ENCODE results near the gene CEND1. TPM values are rescaled to one million over a fixed set of nuclear protein-coding genes. Genes with fewer than 3 reads are reported as not detected.

CEND1 gene
- total RNA-seq, 1 experiment from 2014 or later = not detected

DNA sequence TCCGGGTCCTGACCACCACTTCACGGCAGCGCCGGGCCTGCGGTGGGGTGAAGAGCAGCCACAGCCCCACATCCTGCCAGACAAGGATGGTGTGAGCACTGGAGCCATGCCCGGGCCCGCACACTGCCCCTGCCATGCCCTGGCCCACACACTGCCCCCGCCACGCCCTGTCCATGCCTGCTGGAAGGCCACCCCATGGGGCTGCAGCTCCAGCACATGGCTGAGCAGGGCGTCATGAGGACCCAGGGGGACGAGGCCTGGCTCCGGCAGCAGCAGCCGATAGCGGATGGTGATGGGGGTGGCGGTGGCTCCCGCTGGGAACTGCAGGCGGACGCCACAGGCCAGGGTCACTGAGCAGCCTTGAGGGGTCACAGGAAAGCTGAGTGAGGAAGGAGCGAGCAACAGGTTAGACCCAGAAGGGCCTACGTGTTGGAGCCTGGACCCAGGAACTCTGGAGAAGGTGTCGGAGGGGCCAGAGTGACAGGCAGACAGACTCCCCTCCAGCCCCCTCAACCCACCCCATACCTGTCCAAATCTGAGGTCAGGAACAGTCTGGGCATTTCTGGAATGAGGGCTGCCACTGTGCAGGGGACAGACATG, 12.2 kb upstream of the CEND1 start:
- Histone ChIP-seq H3K9me2 (ENCODE audit: insufficient read depth) (no peaks in the 10 kb centered on the region), H3F3A (ENCODE audit: insufficient read depth, low read depth) (no peaks in the 10 kb centered on the region), H3K9me3 (ENCODE audit: insufficient read depth, low read depth) (no peaks in the 10 kb centered on the region), H3K4me2 (no peak overlapping the region), H3K36me3 (ENCODE audit: low read depth) (no peaks in the 10 kb centered on the region), H3K27ac (no peak overlapping the region), H3K27me3 (ENCODE audit: insufficient read depth, low read depth) (no peaks in the 10 kb centered on the region), H3K4me1 (replicated peaks; ENCODE audit: insufficient read depth) (peaks cover under 1% of the 10 kb centered on the region; the same call in 1 of the 2 replicates), H3K4me3 (no peak overlapping the region), H4K20me1 (ENCODE audit: insufficient read depth) (no peaks in the 10 kb centered on the region), H3K79me2 (ENCODE audit: low read depth) (no peaks in the 10 kb centered on the region), H2AFZ (no peak overlapping the region)
- no TSS peak for BruUV-seq (replicated peaks)
- intact Hi-C loops (cut with micrococcal nuclease; ENCODE audit: unreplicated experiment) = no loop called here
- ChIA-PET POLR2A (ENCODE audit: unreplicated experiment) (no interaction called here), CTCF (no interaction called here)
- DNase-seq = no peak
- TF ChIP-seq, protein P1, sequence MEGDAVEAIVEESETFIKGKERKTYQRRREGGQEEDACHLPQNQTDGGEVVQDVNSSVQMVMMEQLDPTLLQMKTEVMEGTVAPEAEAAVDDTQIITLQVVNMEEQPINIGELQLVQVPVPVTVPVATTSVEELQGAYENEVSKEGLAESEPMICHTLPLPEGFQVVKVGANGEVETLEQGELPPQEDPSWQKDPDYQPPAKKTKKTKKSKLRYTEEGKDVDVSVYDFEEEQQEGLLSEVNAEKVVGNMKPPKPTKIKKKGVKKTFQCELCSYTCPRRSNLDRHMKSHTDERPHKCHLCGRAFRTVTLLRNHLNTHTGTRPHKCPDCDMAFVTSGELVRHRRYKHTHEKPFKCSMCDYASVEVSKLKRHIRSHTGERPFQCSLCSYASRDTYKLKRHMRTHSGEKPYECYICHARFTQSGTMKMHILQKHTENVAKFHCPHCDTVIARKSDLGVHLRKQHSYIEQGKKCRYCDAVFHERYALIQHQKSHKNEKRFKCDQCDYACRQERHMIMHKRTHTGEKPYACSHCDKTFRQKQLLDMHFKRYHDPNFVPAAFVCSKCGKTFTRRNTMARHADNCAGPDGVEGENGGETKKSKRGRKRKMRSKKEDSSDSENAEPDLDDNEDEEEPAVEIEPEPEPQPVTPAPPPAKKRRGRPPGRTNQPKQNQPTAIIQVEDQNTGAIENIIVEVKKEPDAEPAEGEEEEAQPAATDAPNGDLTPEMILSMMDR (conservative IDR thresholded peaks at IDR 0.05) = no peak
- no peak for TF ChIP-seq EZH2 (IDR thresholded peaks at IDR 0.05; ENCODE audit: low read depth)

DNA sequence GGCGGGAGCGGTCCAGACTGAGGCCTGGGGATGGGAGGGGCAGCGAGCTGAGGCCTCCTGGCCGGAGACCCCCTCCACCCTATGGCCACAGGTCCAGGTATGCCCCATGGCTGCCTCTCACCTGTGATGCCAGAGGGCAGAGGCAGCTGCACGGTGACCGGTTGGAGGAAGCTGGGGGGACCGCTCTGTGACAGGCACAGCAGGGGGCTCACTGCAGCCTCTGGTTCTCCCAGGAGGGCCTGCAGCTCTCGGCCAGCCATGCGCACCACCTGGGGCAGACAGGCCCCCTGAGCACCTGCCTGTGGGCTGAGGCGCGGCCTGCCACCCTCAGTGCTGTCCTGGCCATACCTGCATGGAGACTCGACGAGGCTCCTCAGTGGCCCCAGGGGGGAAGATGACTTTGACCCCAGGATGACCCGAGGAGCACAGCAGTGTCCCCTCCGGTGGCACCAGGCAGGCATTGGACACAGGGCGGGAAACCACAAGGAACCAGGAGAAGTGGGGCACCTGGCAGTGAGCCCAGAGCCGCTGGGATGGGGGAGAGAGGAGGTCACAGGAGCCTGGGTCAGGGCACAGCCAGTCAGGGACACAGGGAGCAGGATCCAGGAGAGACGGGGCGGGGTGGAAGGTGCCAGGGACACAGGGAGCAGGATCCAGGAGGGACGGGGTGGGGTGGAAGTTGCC, 11.3 kb upstream of the CEND1 start:
- no peak overlapping the region for H3K4me3 ChIP-seq
- no peaks in the 10 kb centered on the region for H3K36me3 ChIP-seq (ENCODE audit: low read depth)
- H4K20me1 ChIP-seq (ENCODE audit: insufficient read depth) = no peaks in the 10 kb centered on the region
- H3K9me2 ChIP-seq (ENCODE audit: insufficient read depth) = no peaks in the 10 kb centered on the region
- no peaks in the 10 kb centered on the region for H3K79me2 ChIP-seq (ENCODE audit: low read depth)
- no peaks in the 10 kb centered on the region for H3K9me3 ChIP-seq (ENCODE audit: insufficient read depth, low read depth)
- ChIA-PET CTCF (no interaction called here), POLR2A (ENCODE audit: unreplicated experiment) (no interaction called here)
- no peak for TF ChIP-seq EZH2 (IDR thresholded peaks at IDR 0.05; ENCODE audit: low read depth)
- TF ChIP-seq, protein P1 (conservative IDR thresholded peaks at IDR 0.05) = no peak
- H2AFZ ChIP-seq = no peak overlapping the region
- H3F3A ChIP-seq (ENCODE audit: insufficient read depth, low read depth) = peaks cover 3% of the 10 kb centered on the region; the same call in 1 of the 2 replicates
- peaks cover 8% of the 10 kb centered on the region for H3K4me1 ChIP-seq (replicated peaks; ENCODE audit: insufficient read depth)
- no peak overlapping the region for H3K27ac ChIP-seq
- no peaks in the 10 kb centered on the region for H3K27me3 ChIP-seq (ENCODE audit: insufficient read depth, low read depth)
- no TSS peak for BruUV-seq (replicated peaks)
- intact Hi-C loops (cut with micrococcal nuclease; ENCODE audit: unreplicated experiment) = no loop called here
- peak in 1 of 2 experiments; percentile 22 for DNase-seq
- no peak overlapping the region for H3K4me2 ChIP-seq

DNA sequence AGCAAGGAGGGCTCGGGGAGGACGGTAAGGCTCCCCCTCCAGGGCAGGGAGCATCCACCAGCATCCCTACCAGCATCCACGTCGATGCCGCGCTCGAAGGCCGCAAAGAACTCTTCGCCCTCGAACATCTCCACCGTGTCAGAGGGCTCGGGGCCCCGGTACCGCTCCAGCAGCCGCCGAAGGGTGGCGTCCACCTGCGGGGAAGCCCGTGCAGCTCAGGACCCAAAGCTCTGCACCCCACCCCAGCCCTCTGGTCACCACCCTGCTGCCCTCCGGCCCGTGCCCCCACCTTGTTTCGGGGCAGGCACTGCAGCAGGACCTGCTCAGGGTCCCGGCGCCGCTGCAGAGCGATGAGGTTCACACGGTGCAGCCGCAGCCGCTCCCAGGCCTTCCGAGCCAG, 10.6 kb upstream of the CEND1 start:
- CTCF ChIA-PET = no interaction called here
- BruUV-seq (replicated peaks) = no TSS peak

More for the DNA sequence above, 10.6 kb upstream of the CEND1 start:
- Histone ChIP-seq H3K27ac (no peak overlapping the region), H3K4me3 (no peak overlapping the region), H3F3A (ENCODE audit: insufficient read depth, low read depth) (peaks cover 3% of the 10 kb centered on the region; the same call in 1 of the 2 replicates), H3K79me2 (ENCODE audit: low read depth) (no peaks in the 10 kb centered on the region), H3K9me2 (ENCODE audit: insufficient read depth) (no peaks in the 10 kb centered on the region), H3K4me1 (replicated peaks; ENCODE audit: insufficient read depth) (peaks cover 8% of the 10 kb centered on the region), H4K20me1 (ENCODE audit: insufficient read depth) (no peaks in the 10 kb centered on the region), H3K27me3 (ENCODE audit: insufficient read depth, low read depth) (no peaks in the 10 kb centered on the region), H3K9me3 (ENCODE audit: insufficient read depth, low read depth) (no peaks in the 10 kb centered on the region), H3K4me2 (no peak overlapping the region), H3K36me3 (ENCODE audit: low read depth) (no peaks in the 10 kb centered on the region), H2AFZ (no peak overlapping the region)
- POLR2A ChIA-PET (ENCODE audit: unreplicated experiment) = no interaction called here
- intact Hi-C loops (cut with micrococcal nuclease; ENCODE audit: unreplicated experiment) = no loop called here
- DNase-seq = no peak
- TF ChIP-seq EZH2 (IDR thresholded peaks at IDR 0.05; ENCODE audit: low read depth) = no peak
- TF ChIP-seq, protein P1 (conservative IDR thresholded peaks at IDR 0.05) = no peak

All from PC-9 (cell line).